GM23338 (cell line): ENCODE results near the gene XPO6. TPM values are rescaled to one million over a fixed set of nuclear protein-coding genes. Genes with fewer than 3 reads are reported as not detected.

Experiments used
- ZNF462 ChIP-seq: fragments of 250-450 bp; sonication (Bioruptor Pico); IDR thresholded peaks from 2 replicates; pipeline ENCODE4 v1.5.0; 2020; ENCODE audit warnings: mild to moderate bottlenecking, moderate library complexity
- polyA plus RNA-seq: library from polyadenylated mRNA; unstranded; fragments of >200 nt; fragmentation: Nextera tagmentation; extraction: Ambion mirVana; gene quantifications from 2 replicates; pipeline ENCODE4 v1.2.1, GENCODE V29; 2016
- small RNA-seq: library from RNA; depleted of rRNA; stranded (forward); fragments of <200 nt; gene quantifications from one replicate; pipeline ENCODE3, GENCODE V24; 2014; ENCODE audit warnings: low replicate concordance
- total RNA-seq: library from RNA; depleted of rRNA; stranded (reverse); fragments of >200 nt; shearing (Covaris generic); gene quantifications from 2 replicates; pipeline ENCODE4 v1.2.3, GENCODE V29; 2014; rRNA removed

XPO6 gene
- total and polyA plus RNA-seq, 2 experiments from 2014 or later, result 83.9 to 178 TPM

- TF ChIP-seq ZNF462 (CRISPR knock-in tag), result no peak
Observed at GRCh38 chr16:28051486-28051885, 160.3 kb downstream of the XPO6 start (continued).

Small RNAs within 50 kb of the gene (small RNA-seq; reads per million reads assigned to genes)
- gene RF00402, result not detected
- not detected for gene RNY1P10

Other genes with a start within 250 kb of the XPO6 start
- 0.63 TPM in 1 of 2 replicates, not detected in the other for gene GSG1L, start 148.3 kb downstream of the XPO6 start, total RNA-seq
- gene GSG1L, start 148.3 kb downstream of the XPO6 start, polyA plus RNA-seq, result 0.19 and 0.36 TPM in 2 replicates
- 59.8 and 68.1 TPM in 2 replicates for gene SBK1, start 80.6 kb upstream of the XPO6 start, total RNA-seq
- 23.9 and 25.5 TPM in 2 replicates for gene SBK1, start 80.6 kb upstream of the XPO6 start, polyA plus RNA-seq
- gene NPIPB6, start 151.5 kb upstream of the XPO6 start, total RNA-seq, result 1.5 TPM in 1 of 2 replicates, not detected in the other
- gene NPIPB6, start 151.5 kb upstream of the XPO6 start, polyA plus RNA-seq, result 1.8 and 3.0 TPM in 2 replicates
- 323 and 339 TPM in 2 replicates for gene EIF3CL, start 191.9 kb upstream of the XPO6 start, total RNA-seq
- 0.68 and 1.8 TPM in 2 replicates for gene EIF3CL, start 191.9 kb upstream of the XPO6 start, polyA plus RNA-seq